ENCODE data around the gene FAM171A2. TPM values are rescaled to one million over a fixed set of nuclear protein-coding genes. Genes with fewer than 3 reads are reported as not detected.

FAM171A2 gene
- total and polyA plus RNA-seq, 2 donors (not counting 1 experiment from before 2014, with no cell fraction given), result 0.18 to 0.69 TPM

GRCh38 chr17:44351961-44352827 is 11.5 kb downstream of the FAM171A2 start:
- intact Hi-C loops (cut with micrococcal nuclease), result loop anchor here (5.0 kb wide), 1 partner anchor 410 kb away; the partner anchor contains the start of gene PPY
- ATAC-seq (ENCODE audit: low read depth) (no peak), DNase-seq (no peak)
- H3K4me1 Mint-ChIP-seq, result peaks cover 26% of the 10 kb centered on the region
- Histone ChIP-seq H3K36me3 (replicated peaks in 1 of 2; ENCODE audit: control extremely low read depth in 1 of 2, control insufficient read depth in 1 of 2, extremely low read depth in 1 of 2, insufficient read depth in 2 of 2, low read length in 1 of 2) (peaks cover 0 to 40% of the 10 kb centered on the region in 2 experiments), H3K4me1 (ENCODE audit: control insufficient read depth in 2 of 2, insufficient read depth in 2 of 2, low read length in 2 of 2) (peaks cover 26 to 32% of the 10 kb centered on the region in 2 donors), H3K4me2 (replicated peaks; ENCODE audit: low read depth, low read length, poor library complexity, severe bottlenecking) (no peak overlapping the region), H3K27ac (ENCODE audit: low read length in 2 of 2) (no peak overlapping the region), H4K20me1 (ENCODE audit: control insufficient read depth, insufficient read depth, low read length, poor library complexity, severe bottlenecking) (peaks cover 36% of the 10 kb centered on the region), H3K9me3 (ENCODE audit: control extremely low read depth in 1 of 3, control insufficient read depth in 2 of 3, insufficient read depth in 1 of 3, low read length in 2 of 3) (peaks cover 0 to 3% (median 0%) of the 10 kb centered on the region in 3 donors), H3K27me3 (replicated peaks in 1 of 4; ENCODE audit: control extremely low read depth in 1 of 4, control insufficient read depth in 3 of 4, insufficient read depth in 4 of 4, low read length in 3 of 4) (no peaks in the 10 kb centered on the region), H2AFZ (ENCODE audit: insufficient read depth, low read depth, low read length, poor library complexity, severe bottlenecking) (no peak overlapping the region), H3K9ac (ENCODE audit: low read length) (no peak overlapping the region), H3K79me2 (ENCODE audit: control insufficient read depth, insufficient read depth, low read length) (no peaks in the 10 kb centered on the region), H3K4me3 (ENCODE audit: control extremely low read depth in 1 of 5, extremely low read depth in 1 of 5, insufficient read depth in 1 of 5, low read depth in 2 of 5, low read length in 4 of 5) (no peak overlapping the region)
- WGBS (ENCODE audit: insufficient coverage), result 91% methylated on average over 36 of the region's 36 CpGs
- H3K9me3 Mint-ChIP-seq (ENCODE audit: insufficient read depth), result no peaks in the 10 kb centered on the region
- CTCF ChIA-PET, result interaction anchor here (0.9 to 10.1 kb wide), 10 partner anchors 10 to 311 kb away, joined by 3 to 117 read pairs (median 12); partner anchors contain the start of genes FAM171A2 and SLC25A39
- POLR2A ChIA-PET, result interaction anchor here (1.4 kb wide), 1 partner anchor 25 kb away, joined by 3 read pairs; no protein-coding TSS in a partner anchor
- no peaks in the 10 kb centered on the region for H3K27me3 Mint-ChIP-seq
- peak overlapping the region; percentile 50 for H3K27ac Mint-ChIP-seq
- TF ChIP-seq EZH2 (IDR thresholded peaks at IDR 0.05; ENCODE audit: borderline replicate concordance, insufficient read depth, low read depth, low read length, poor library complexity, severe bottlenecking) (no peak), CTCF (IDR thresholded peaks at IDR 0.05) (no peak)
- H3K4me3 Mint-ChIP-seq, result peak overlapping the region; percentile 79
